PC-9 (cell line): ENCODE measurements around the gene NLGN2.

Experiments
- CTCF ChIP-seq: fragments of 200-600 bp; sonication (generic); conservative IDR thresholded peaks from 2 replicates; pipeline ENCODE4 v1.6.1; 2017; ENCODE audit warnings: mixed run types, antibody characterized with exemption, mild to moderate bottlenecking, moderate library complexity
- EZH2 ChIP-seq: fragments of 200-600 bp; sonication (generic); IDR thresholded peaks from 2 replicates; pipeline ENCODE4 v1.8.0; 2017; ENCODE audit warnings: antibody characterized with exemption, low read depth

GRCh38 chr17:7405350-7406234 lies 2.1 kb upstream of the NLGN2 start:
- TF ChIP-seq CTCF (no peak), EZH2 (no peak)
